ENCODE results near the gene WDR70.

DNA sequence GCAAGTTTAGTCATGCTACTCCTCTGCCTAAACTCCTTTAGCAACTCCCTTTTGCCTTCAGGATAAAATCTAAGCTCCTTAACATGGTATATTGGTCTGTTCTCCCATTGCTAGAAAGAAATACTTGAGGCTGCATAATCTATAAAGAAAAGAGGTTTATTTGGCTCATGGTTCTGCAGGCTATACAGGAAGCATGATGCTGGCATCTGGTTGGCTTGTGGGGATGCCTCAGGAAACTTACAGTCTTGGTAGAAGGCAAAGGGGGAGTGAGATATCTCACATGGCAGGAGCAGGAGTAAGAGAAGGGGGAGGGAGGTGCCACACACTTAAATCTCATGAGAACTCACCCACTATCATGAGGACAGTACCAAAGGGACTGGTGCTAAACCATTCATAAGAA, 315.7 kb downstream of the WDR70 start:
- TF ChIP-seq, protein P1, sequence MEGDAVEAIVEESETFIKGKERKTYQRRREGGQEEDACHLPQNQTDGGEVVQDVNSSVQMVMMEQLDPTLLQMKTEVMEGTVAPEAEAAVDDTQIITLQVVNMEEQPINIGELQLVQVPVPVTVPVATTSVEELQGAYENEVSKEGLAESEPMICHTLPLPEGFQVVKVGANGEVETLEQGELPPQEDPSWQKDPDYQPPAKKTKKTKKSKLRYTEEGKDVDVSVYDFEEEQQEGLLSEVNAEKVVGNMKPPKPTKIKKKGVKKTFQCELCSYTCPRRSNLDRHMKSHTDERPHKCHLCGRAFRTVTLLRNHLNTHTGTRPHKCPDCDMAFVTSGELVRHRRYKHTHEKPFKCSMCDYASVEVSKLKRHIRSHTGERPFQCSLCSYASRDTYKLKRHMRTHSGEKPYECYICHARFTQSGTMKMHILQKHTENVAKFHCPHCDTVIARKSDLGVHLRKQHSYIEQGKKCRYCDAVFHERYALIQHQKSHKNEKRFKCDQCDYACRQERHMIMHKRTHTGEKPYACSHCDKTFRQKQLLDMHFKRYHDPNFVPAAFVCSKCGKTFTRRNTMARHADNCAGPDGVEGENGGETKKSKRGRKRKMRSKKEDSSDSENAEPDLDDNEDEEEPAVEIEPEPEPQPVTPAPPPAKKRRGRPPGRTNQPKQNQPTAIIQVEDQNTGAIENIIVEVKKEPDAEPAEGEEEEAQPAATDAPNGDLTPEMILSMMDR (conservative IDR thresholded peaks at IDR 0.05) = no peak
- TF ChIP-seq ZFX (IDR thresholded peaks at IDR 0.05) = no peak

Measured in C4-2B (cell line).